SK-N-MC (cell line): ENCODE measurements around the gene FAM210A.

Source experiments
- DNase-seq: peaks from one replicate; pipeline ENCODE4 v3.0.0-alpha.2; 2011; ENCODE audit warnings: low read depth, low spot score
- H3K27ac ChIP-seq: fragments of 200-600 bp; sonication (generic); 2 replicates; pipeline ENCODE4 v1.5.1; 2016; ENCODE audit warnings: mixed run types
- H3K36me3 ChIP-seq: fragments of 200-600 bp; sonication (generic); 2 replicates; pipeline ENCODE4 v1.6.1; 2017; ENCODE audit warnings: antibody characterized with exemption, low read length, mixed read lengths; ENCODE audit not compliant: insufficient read depth
- H3K4me3 ChIP-seq: fragments of 200-600 bp; sonication (generic); 2 replicates; pipeline ENCODE4 v1.5.1; 2016
- H3K9ac ChIP-seq: fragments of 200-600 bp; sonication (generic); 2 replicates; pipeline ENCODE4 v1.8.0; 2017; ENCODE audit warnings: mixed run types, mixed read lengths; ENCODE audit not compliant: insufficient read length
- H3K9me3 ChIP-seq: fragments of 200-600 bp; sonication (generic); 2 replicates; pipeline ENCODE4 v1.6.1; 2017; ENCODE audit warnings: low read depth, mild to moderate bottlenecking, antibody characterized with exemption, low read length, moderate library complexity, mixed read lengths
- EZH2 ChIP-seq: fragments of 200-600 bp; sonication (generic); IDR thresholded peaks from one replicate; pipeline ENCODE4 v1.6.1; 2017; ENCODE audit warnings: antibody characterized with exemption
- FOXP2 ChIP-seq: optimal IDR thresholded peaks from 2 replicates; pipeline ENCODE3; 2011; ENCODE audit warnings: mild to moderate bottlenecking, moderate library complexity; ENCODE audit not compliant: insufficient read depth; ENCODE audit errors: extremely low read length, control extremely low read depth
- POLR2AphosphoS5 ChIP-seq: IDR thresholded peaks from 2 replicates; pipeline ENCODE4 v1.6.1; 2012; ENCODE audit warnings: mild to moderate bottlenecking, low read depth, low read length, borderline replicate concordance

FAM210A gene

DNA sequence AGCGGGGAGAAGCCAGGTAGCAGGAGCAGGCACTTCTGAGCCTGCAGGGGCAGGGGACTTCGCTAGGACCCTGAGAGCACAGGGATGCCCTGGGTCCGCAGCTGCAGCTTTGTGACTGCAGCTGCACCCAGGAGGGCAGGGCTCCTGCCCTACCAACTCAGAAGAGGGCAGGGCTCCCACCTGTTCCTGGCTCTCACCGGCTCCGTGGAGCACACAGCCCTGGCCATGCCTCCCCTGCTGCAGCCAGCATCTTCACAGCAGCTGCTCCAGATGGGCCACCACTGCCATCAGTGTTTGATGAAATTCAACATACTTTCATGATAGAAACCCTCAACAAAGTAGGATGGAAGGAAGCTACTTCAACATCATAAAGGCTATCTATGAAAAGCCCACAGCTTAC, 92.7 kb downstream of the FAM210A start:
- DNase-seq = no peak
- TF ChIP-seq POLR2AphosphoS5 = no peak
- no peak for TF ChIP-seq FOXP2
- no peak for TF ChIP-seq EZH2
- no peak overlapping the region for H3K9ac ChIP-seq

GRCh38 chr18:13630716-13631268, 95.6 kb downstream of the FAM210A start:
- Histone ChIP-seq H3K27ac (no peak overlapping the region), H3K9me3 (no peaks in the 10 kb centered on the region), H3K36me3 (no peaks in the 10 kb centered on the region), H3K4me3 (no peak overlapping the region), H3K9ac (no peak overlapping the region)
- no peak for DNase-seq
- no peak for TF ChIP-seq POLR2AphosphoS5

More for the DNA sequence above, 92.7 kb downstream of the FAM210A start:
- no peaks in the 10 kb centered on the region for H3K36me3 ChIP-seq
- H3K4me3 ChIP-seq = no peak overlapping the region
- no peak overlapping the region for H3K27ac ChIP-seq
- H3K9me3 ChIP-seq = no peaks in the 10 kb centered on the region

GRCh38 chr18:13629841-13630715, 96.3 kb downstream of the FAM210A start:
- H3K9me3 ChIP-seq = no peaks in the 10 kb centered on the region
- H3K36me3 ChIP-seq = no peaks in the 10 kb centered on the region
- no peak overlapping the region for H3K4me3 ChIP-seq
- no peak overlapping the region for H3K9ac ChIP-seq
- no peak for TF ChIP-seq FOXP2
- TF ChIP-seq EZH2 = no peak
- no peak for TF ChIP-seq POLR2AphosphoS5
- no peak overlapping the region for H3K27ac ChIP-seq
- no peak for DNase-seq

- H3K9me3 ChIP-seq = no peaks in the 10 kb centered on the region
- TF ChIP-seq EZH2 = no peak
- TF ChIP-seq POLR2AphosphoS5 = no peak
- TF ChIP-seq FOXP2 = no peak
- H3K4me3 ChIP-seq = no peak overlapping the region
- H3K9ac ChIP-seq = no peak overlapping the region
- no peak for DNase-seq
- H3K36me3 ChIP-seq = no peaks in the 10 kb centered on the region
- H3K27ac ChIP-seq = no peak overlapping the region
Measured at GRCh38 chr18:13628211-13628610, 98.1 kb downstream of the FAM210A start.

DNA sequence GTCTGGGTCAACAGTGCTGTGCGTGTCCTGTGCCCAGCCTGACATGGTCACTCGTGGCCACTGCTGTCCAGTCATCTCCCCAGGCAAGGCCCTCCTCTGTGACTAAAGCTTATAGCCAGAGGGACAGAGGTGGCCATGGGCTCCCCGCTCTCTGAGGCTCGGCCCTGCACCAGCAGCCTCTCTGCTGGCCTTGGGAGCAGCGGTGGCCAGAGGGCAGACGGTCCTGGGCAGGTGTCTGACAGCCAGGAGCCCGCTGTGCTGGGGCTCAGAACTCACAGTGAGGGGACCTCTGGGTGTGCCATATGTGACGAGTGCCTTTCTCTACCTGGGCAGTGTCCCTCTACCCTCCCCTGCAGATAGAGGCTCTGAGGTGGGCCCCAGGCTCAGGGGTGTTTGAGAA, 98.7 kb downstream of the FAM210A start:
- TF ChIP-seq FOXP2 (no peak), POLR2AphosphoS5 (no peak), EZH2 (no peak)
- DNase-seq = no peak
- no peak overlapping the region for H3K9ac ChIP-seq
- H3K36me3 ChIP-seq = no peaks in the 10 kb centered on the region
- H3K4me3 ChIP-seq = no peak overlapping the region
- no peak overlapping the region for H3K27ac ChIP-seq
- H3K9me3 ChIP-seq = no peaks in the 10 kb centered on the region

- no peak for DNase-seq
- H3K9me3 ChIP-seq = no peaks in the 10 kb centered on the region
- H3K4me3 ChIP-seq = no peak overlapping the region
- H3K9ac ChIP-seq = no peak overlapping the region
- TF ChIP-seq POLR2AphosphoS5 (no peak), FOXP2 (no peak), EZH2 (no peak)
- H3K36me3 ChIP-seq = no peaks in the 10 kb centered on the region
- H3K27ac ChIP-seq = no peak overlapping the region
Measured at GRCh38 chr18:13626544-13626908, 99.8 kb downstream of the FAM210A start.

DNA sequence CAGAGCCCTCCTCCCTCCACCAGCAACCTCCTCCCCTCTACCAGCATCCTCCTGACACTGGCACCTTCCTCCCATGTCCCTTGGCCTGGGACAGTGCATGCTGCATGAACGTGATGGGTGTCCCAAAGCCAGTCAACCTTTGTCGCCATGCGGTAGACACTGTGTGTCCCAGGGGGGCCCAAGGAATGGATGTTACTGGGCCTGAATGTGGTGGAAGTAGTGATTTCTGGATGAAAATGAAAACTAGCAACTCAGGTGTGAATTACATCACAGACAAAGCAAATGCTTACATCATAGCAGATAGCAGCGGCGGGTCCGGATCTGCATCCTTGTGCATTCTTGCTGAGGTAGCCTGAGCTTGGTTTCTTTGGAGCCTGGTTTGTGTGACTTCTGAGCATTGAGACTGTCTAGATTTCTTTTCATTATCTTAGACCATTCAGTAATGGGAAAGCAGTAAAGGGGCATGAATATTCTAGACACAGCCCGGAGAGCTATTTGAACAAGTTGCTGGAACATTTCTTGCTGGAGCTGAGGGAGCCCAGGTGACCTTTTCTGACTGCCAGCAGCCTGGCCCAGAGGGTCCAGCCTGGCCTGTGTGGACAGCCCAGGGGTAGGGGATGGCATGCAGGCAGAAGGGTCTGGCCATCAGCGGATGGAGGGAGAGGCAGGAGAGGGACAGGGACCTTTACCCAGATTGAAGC, 100.4 kb downstream of the FAM210A start:
- no peak for TF ChIP-seq FOXP2
- no peak for TF ChIP-seq POLR2AphosphoS5
- no peak for TF ChIP-seq EZH2
- Histone ChIP-seq H3K9ac (no peak overlapping the region), H3K27ac (no peak overlapping the region), H3K36me3 (no peaks in the 10 kb centered on the region), H3K4me3 (no peak overlapping the region), H3K9me3 (no peaks in the 10 kb centered on the region)
- DNase-seq = no peak

GRCh38 chr18:13625355-13625754, 101.0 kb downstream of the FAM210A start:
- Histone ChIP-seq H3K27ac (no peak overlapping the region), H3K36me3 (no peaks in the 10 kb centered on the region), H3K9ac (no peak overlapping the region), H3K9me3 (no peaks in the 10 kb centered on the region), H3K4me3 (no peak overlapping the region)
- TF ChIP-seq EZH2 (no peak), POLR2AphosphoS5 (no peak), FOXP2 (no peak)
- DNase-seq = no peak
